Measurements from ENCODE around the gene NRG2. TPM values are rescaled to one million over a fixed set of nuclear protein-coding genes. Genes with fewer than 3 reads are reported as not detected.

Gene NRG2
- total RNA-seq, 1 experiment from 2014 or later, result 1.8 TPM

GRCh38 chr5:139906661-139907060 is 136.4 kb downstream of the NRG2 start:
- POLR2A ChIA-PET (ENCODE audit: unreplicated experiment), result no interaction called here

GRCh38 chr5:139904816-139905661 is 138.1 kb downstream of the NRG2 start:
- Histone ChIP-seq H3K79me2 (ENCODE audit: low read length) (no peaks in the 10 kb centered on the region), H3K9me3 (ENCODE audit: low read length) (no peaks in the 10 kb centered on the region), H3K9ac (ENCODE audit: low read length) (no peak overlapping the region), H3K4me2 (ENCODE audit: low read length) (no peak overlapping the region), H3K4me3 (ENCODE audit: low read length) (no peak overlapping the region), H3K27me3 (ENCODE audit: low read length) (peaks cover 18% of the 10 kb centered on the region; the same call in 1 of the 2 replicates), H2AFZ (ENCODE audit: low read length) (no peak overlapping the region), H3K36me3 (ENCODE audit: low read depth, low read length) (no peaks in the 10 kb centered on the region), H4K20me1 (ENCODE audit: low read length) (no peaks in the 10 kb centered on the region), H3F3A (ENCODE audit: low read length, unreplicated experiment) (no peaks in the 10 kb centered on the region), H3K9me2 (replicated peaks; ENCODE audit: low read length) (no peaks in the 10 kb centered on the region), H3K27ac (ENCODE audit: low read length) (no peak overlapping the region), H3K4me1 (ENCODE audit: insufficient read depth, low read length) (no peaks in the 10 kb centered on the region)
- CTCF ChIA-PET, result no interaction called here
- no TSS peak for BruUV-seq (replicated peaks)
- DNase-seq, result no peak
- intact Hi-C loops (cut with micrococcal nuclease), result no loop called here
- TF ChIP-seq CTCF (conservative IDR thresholded peaks at IDR 0.05; ENCODE audit: low read depth, low read length) (no peak), EZH2phosphoT487 (IDR thresholded peaks at IDR 0.05; ENCODE audit: borderline replicate concordance, low read length) (no peak), EZH2 (IDR thresholded peaks at IDR 0.05; ENCODE audit: low read length, unreplicated experiment) (no peak)
- POLR2A ChIA-PET (ENCODE audit: unreplicated experiment), result no interaction called here
- no peak for ATAC-seq

More at GRCh38 chr5:139906661-139907060, 136.4 kb downstream of the NRG2 start:
- H3K9me3 ChIP-seq (ENCODE audit: low read length), result no peaks in the 10 kb centered on the region
- H4K20me1 ChIP-seq (ENCODE audit: low read length), result no peaks in the 10 kb centered on the region
- H3K9ac ChIP-seq (ENCODE audit: low read length), result no peak overlapping the region
- no peaks in the 10 kb centered on the region for H3K79me2 ChIP-seq (ENCODE audit: low read length)
- TF ChIP-seq EZH2phosphoT487 (IDR thresholded peaks at IDR 0.05; ENCODE audit: borderline replicate concordance, low read length) (no peak), CTCF (conservative IDR thresholded peaks at IDR 0.05; ENCODE audit: low read depth, low read length) (no peak), EZH2 (IDR thresholded peaks at IDR 0.05; ENCODE audit: low read length, unreplicated experiment) (no peak)
- CTCF ChIA-PET, result no interaction called here
- intact Hi-C loops (cut with micrococcal nuclease), result no loop called here
- H3K36me3 ChIP-seq (ENCODE audit: low read depth, low read length), result no peaks in the 10 kb centered on the region
- no peak overlapping the region for H3K4me3 ChIP-seq (ENCODE audit: low read length)
- no peaks in the 10 kb centered on the region for H3K9me2 ChIP-seq (replicated peaks; ENCODE audit: low read length)
- no peaks in the 10 kb centered on the region for H3F3A ChIP-seq (ENCODE audit: low read length, unreplicated experiment)
- DNase-seq (no peak), ATAC-seq (no peak)
- no peak overlapping the region for H3K27ac ChIP-seq (ENCODE audit: low read length)
- H3K4me2 ChIP-seq (ENCODE audit: low read length), result no peak overlapping the region
- H3K4me1 ChIP-seq (ENCODE audit: insufficient read depth, low read length), result no peaks in the 10 kb centered on the region
- peaks cover 18% of the 10 kb centered on the region; the same call in 1 of the 2 replicates for H3K27me3 ChIP-seq (ENCODE audit: low read length)
- H2AFZ ChIP-seq (ENCODE audit: low read length), result no peak overlapping the region
- no TSS peak for BruUV-seq (replicated peaks)

GRCh38 chr5:139904566-139904815 is 138.6 kb downstream of the NRG2 start:
- Histone ChIP-seq H2AFZ (ENCODE audit: low read length) (no peak overlapping the region), H3K9me2 (replicated peaks; ENCODE audit: low read length) (no peaks in the 10 kb centered on the region), H4K20me1 (ENCODE audit: low read length) (no peaks in the 10 kb centered on the region), H3K27ac (ENCODE audit: low read length) (no peak overlapping the region), H3K4me1 (ENCODE audit: insufficient read depth, low read length) (no peaks in the 10 kb centered on the region), H3F3A (ENCODE audit: low read length, unreplicated experiment) (no peaks in the 10 kb centered on the region), H3K9ac (ENCODE audit: low read length) (no peak overlapping the region), H3K79me2 (ENCODE audit: low read length) (no peaks in the 10 kb centered on the region), H3K27me3 (ENCODE audit: low read length) (peaks cover 18% of the 10 kb centered on the region; the same call in 1 of the 2 replicates), H3K4me3 (ENCODE audit: low read length) (no peak overlapping the region), H3K9me3 (ENCODE audit: low read length) (no peaks in the 10 kb centered on the region), H3K36me3 (ENCODE audit: low read depth, low read length) (no peaks in the 10 kb centered on the region), H3K4me2 (ENCODE audit: low read length) (no peak overlapping the region)
- DNase-seq (no peak), ATAC-seq (no peak)
- intact Hi-C loops (cut with micrococcal nuclease), result no loop called here
- TF ChIP-seq EZH2phosphoT487 (IDR thresholded peaks at IDR 0.05; ENCODE audit: borderline replicate concordance, low read length) (no peak), CTCF (conservative IDR thresholded peaks at IDR 0.05; ENCODE audit: low read depth, low read length) (no peak), EZH2 (IDR thresholded peaks at IDR 0.05; ENCODE audit: low read length, unreplicated experiment) (no peak)
- CTCF ChIA-PET, result no interaction called here
- BruUV-seq (replicated peaks), result no TSS peak
- POLR2A ChIA-PET (ENCODE audit: unreplicated experiment), result no interaction called here

Measured in PC-3 (cell line).